Tibial artery (tissue), 4 donors: ENCODE measurements around the gene PLEKHF1.

Experiments used
- DNase-seq, 2 donors: peaks; one replicate each; pipeline ENCODE4 v3.0.0-alpha.2; 2019
- H3K27ac ChIP-seq, 2 donors: fragments of 200-600 bp; sonication (generic) in 1 of 2; 1 replicate in 1 of 2; 2 replicates in 1 of 2; pipeline ENCODE4 v1.5.1; 2018 to 2019; ENCODE audit warnings: mild to moderate bottlenecking in 1 of 2
- H3K27me3 ChIP-seq, 2 donors: fragments of 200-600 bp; sonication (generic) in 1 of 2; one replicate each; pipeline versions ENCODE4 v1.5.1 to v1.6.0; 2016 to 2019
- H3K36me3 ChIP-seq, 3 donors: fragments of 200-600 bp; sonication (generic) in 2 of 3; one replicate each; pipeline ENCODE4 v1.5.1; 2016 to 2019; ENCODE audit warnings: mild to moderate bottlenecking in 2 of 3
- H3K4me1 ChIP-seq, 4 donors: fragments of 200-600 bp; sonication (generic) in 2 of 4; 1 replicate in 3 of 4; 2 replicates in 1 of 4; pipeline ENCODE4 v1.5.1; 2016 to 2019
- H3K4me3 ChIP-seq, 2 donors: fragments of 200-600 bp; sonication (generic) in 1 of 2; 1 replicate in 1 of 2; 2 replicates in 1 of 2; pipeline ENCODE4 v1.5.1; 2018 to 2019; ENCODE audit warnings: mild to moderate bottlenecking in 2 of 2
- H3K9me3 ChIP-seq, 3 donors: fragments of 200-600 bp; sonication (generic) in 1 of 3; one replicate each; pipeline ENCODE4 v1.5.1; 2016 to 2019
- CTCF ChIP-seq, 2 experiments: fragments of 200-600 bp in 1 of 2; fragments of 450-650 bp in 1 of 2; IDR thresholded peaks; one replicate each; pipeline ENCODE4 v1.5.1; 2017 to 2019; ENCODE audit warnings: antibody characterized with exemption in 2 of 2, mild to moderate bottlenecking in 1 of 2, moderate library complexity in 1 of 2
- intact Hi-C: fragments of 100-400 bp; cut with DNase I; formaldehyde crosslinking; loops from one replicate; pipeline ENCODE4 v1.15.0; 2023; ENCODE audit warnings: low total_unique reads

PLEKHF1 gene

GRCh38 chr19:29636553-29637360, 28.5 kb upstream of the PLEKHF1 start:
- intact Hi-C loops, result no loop called here
- no peak for DNase-seq
- no peaks in the 10 kb centered on the region for H3K9me3 ChIP-seq

GRCh38 chr19:29639086-29639485, 26.2 kb upstream of the PLEKHF1 start:
- no peak overlapping the region for H3K4me3 ChIP-seq
- H3K4me1 ChIP-seq, result no peaks in the 10 kb centered on the region
- H3K27ac ChIP-seq, result no peak overlapping the region
- DNase-seq, result no peak
- intact Hi-C loops, result no loop called here
- H3K27me3 ChIP-seq, result peaks cover 0 to 2% of the 10 kb centered on the region in 2 donors
- no peak for TF ChIP-seq CTCF (IDR thresholded peaks at IDR 0.05)
- no peaks in the 10 kb centered on the region for H3K9me3 ChIP-seq
- no peaks in the 10 kb centered on the region for H3K36me3 ChIP-seq

More at GRCh38 chr19:29636553-29637360, 28.5 kb upstream of the PLEKHF1 start:
- Histone ChIP-seq H3K27me3 (peaks cover 0 to 2% of the 10 kb centered on the region in 2 donors), H3K36me3 (no peaks in the 10 kb centered on the region), H3K27ac (no peak overlapping the region), H3K4me1 (no peaks in the 10 kb centered on the region), H3K4me3 (no peak overlapping the region)
- TF ChIP-seq CTCF (IDR thresholded peaks at IDR 0.05), result no peak

- intact Hi-C loops, result no loop called here
- Histone ChIP-seq H3K27ac (no peak overlapping the region), H3K36me3 (no peaks in the 10 kb centered on the region), H3K4me1 (peaks cover 0 to 2% (median 0%) of the 10 kb centered on the region in 4 donors), H3K9me3 (no peaks in the 10 kb centered on the region), H3K4me3 (no peak overlapping the region), H3K27me3 (peaks cover 0 to 2% of the 10 kb centered on the region in 2 donors)
- DNase-seq, result no peak
- TF ChIP-seq CTCF (IDR thresholded peaks at IDR 0.05), result no peak
Measured at GRCh38 chr19:29640231-29640630, 25.0 kb upstream of the PLEKHF1 start.

- Histone ChIP-seq H3K27me3 (peaks cover 0 to 2% of the 10 kb centered on the region in 2 donors), H3K9me3 (no peaks in the 10 kb centered on the region), H3K4me1 (peaks cover 0 to 13% (median 0%) of the 10 kb centered on the region in 4 donors), H3K4me3 (no peak overlapping the region), H3K36me3 (no peaks in the 10 kb centered on the region), H3K27ac (no peak overlapping the region)
- intact Hi-C loops, result no loop called here
- TF ChIP-seq CTCF (IDR thresholded peaks at IDR 0.05), result no peak
- no peak for DNase-seq
Measured at GRCh38 chr19:29641597-29641996, 23.7 kb upstream of the PLEKHF1 start.

DNA sequence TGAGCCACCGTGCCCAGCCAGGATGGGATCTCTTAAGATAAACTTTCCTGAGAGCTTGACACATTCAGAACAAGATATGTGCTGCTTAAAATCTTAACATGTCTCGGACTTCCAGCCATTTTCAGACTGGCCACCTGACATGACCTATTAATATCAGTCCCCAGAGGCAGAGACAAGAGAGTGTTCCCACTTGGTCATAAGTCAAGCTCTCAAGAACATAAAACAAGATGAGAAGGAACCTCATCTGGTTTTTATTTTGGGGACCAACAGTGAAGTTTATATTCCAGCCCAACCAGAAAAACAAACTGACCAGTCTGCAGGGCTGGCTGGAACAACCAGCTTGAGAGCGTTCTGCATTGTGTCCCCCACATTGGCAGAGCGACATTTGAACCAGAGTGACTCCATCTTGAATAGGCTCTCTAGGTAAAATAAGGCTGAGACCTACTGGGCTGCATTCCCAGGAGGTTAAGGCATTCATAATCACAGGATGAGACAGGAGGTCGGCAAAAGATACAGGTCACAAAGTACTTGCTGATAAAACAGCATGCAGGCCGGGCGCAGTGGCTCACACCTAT, 21.8 kb upstream of the PLEKHF1 start:
- H3K27me3 ChIP-seq, result no peaks in the 10 kb centered on the region
- no peaks in the 10 kb centered on the region for H3K36me3 ChIP-seq
- no peak for DNase-seq
- H3K4me3 ChIP-seq, result no peak overlapping the region
- no peak for TF ChIP-seq CTCF (IDR thresholded peaks at IDR 0.05)
- H3K4me1 ChIP-seq, result peaks cover 0 to 13% (median 0%) of the 10 kb centered on the region in 4 donors
- intact Hi-C loops, result no loop called here
- H3K9me3 ChIP-seq, result no peaks in the 10 kb centered on the region
- H3K27ac ChIP-seq, result no peak overlapping the region
